Suppressor macrophage treated with lipopolysaccharide for 4 hours (primary cell): ENCODE results near the gene LEMD1.
"Not testable (repeated sequence)": the region's sequence is repeated elsewhere in the genome, so short reads cannot be mapped to it uniquely, and the experiment has no call there.

ENCODE experiments used
- DNase-seq: peaks from one replicate; pipeline ENCODE4 v3.0.0-alpha.2; 2020

Gene LEMD1

GRCh38 chr1:205375835-205376545 lies 45.9 kb downstream of the LEMD1 start:
- DNase-seq: no peak

- DNase-seq: no peak
Measured at GRCh38 chr1:205374210-205375078, 47.4 kb downstream of the LEMD1 start.

- no peak for DNase-seq
Measured at GRCh38 chr1:205373798-205374175, 48.1 kb downstream of the LEMD1 start.

- no peak for DNase-seq
Measured at GRCh38 chr1:205373022-205373797, 48.6 kb downstream of the LEMD1 start.

- no peak for DNase-seq
Measured at GRCh38 chr1:205371871-205372660, 49.8 kb downstream of the LEMD1 start.

GRCh38 chr1:205370780-205371179 lies 51.1 kb downstream of the LEMD1 start:
- DNase-seq: no peak

GRCh38 chr1:205369701-205370123 lies 52.1 kb downstream of the LEMD1 start:
- no peak for DNase-seq

GRCh38 chr1:205368478-205368877 lies 53.4 kb downstream of the LEMD1 start:
- DNase-seq: no peak

GRCh38 chr1:205365945-205366463 lies 55.9 kb downstream of the LEMD1 start:
- DNase-seq: no peak

GRCh38 chr1:205365086-205365485 lies 56.8 kb downstream of the LEMD1 start:
- not testable (repeated sequence) for DNase-seq

- DNase-seq: no peak
Measured at GRCh38 chr1:205360891-205361290, 61.0 kb downstream of the LEMD1 start.

GRCh38 chr1:205359771-205360565 lies 61.9 kb downstream of the LEMD1 start:
- DNase-seq: no peak

GRCh38 chr1:205358579-205358978 lies 63.3 kb downstream of the LEMD1 start:
- no peak for DNase-seq

GRCh38 chr1:205357567-205357966 lies 64.3 kb downstream of the LEMD1 start:
- no peak for DNase-seq

- DNase-seq: no peak
Measured at GRCh38 chr1:205356440-205357139, 65.3 kb downstream of the LEMD1 start, which contains the start of gene KLHDC8A. TSS of gene KLHDC8A (minus strand) at chr1:205356922. CDS start at chr1:205343604, 13,318 bp downstream.

GRCh38 chr1:205355075-205355453 lies 66.8 kb downstream of the LEMD1 start:
- DNase-seq: no peak

- DNase-seq: peak; percentile 74
Measured at GRCh38 chr1:205354259-205355074, 67.4 kb downstream of the LEMD1 start.

- no peak for DNase-seq
Measured at GRCh38 chr1:205353612-205354011, 68.2 kb downstream of the LEMD1 start.

- DNase-seq: no peak
Measured at GRCh38 chr1:205353191-205353590, 68.7 kb downstream of the LEMD1 start.
